Neural progenitor cell (in vitro differentiated cells): ENCODE results near the gene NCAM1. TPM values are rescaled to one million over a fixed set of nuclear protein-coding genes. Genes with fewer than 3 reads are reported as not detected.

Experiments
- DNase-seq: peaks from one replicate; pipeline ENCODE4 v3.0.0-alpha.2; 2016; ENCODE audit warnings: low spot score
- H2AFZ ChIP-seq: fragments of 200-600 bp; sonication (generic); replicated peaks from 2 replicates; pipeline ENCODE4 v1.6.1; 2016; ENCODE audit warnings: antibody characterized with exemption
- H3F3A ChIP-seq: fragments of 200-600 bp; sonication (generic); 2 replicates; pipeline ENCODE4 v1.6.1; 2016; ENCODE audit warnings: antibody characterized with exemption, low read depth
- H3K27ac ChIP-seq: fragments of 200-600 bp; sonication (generic); 2 replicates; pipeline ENCODE4 v1.5.1; 2016; ENCODE audit warnings: mild to moderate bottlenecking
- H3K27me3 ChIP-seq: fragments of 200-600 bp; sonication (generic); 2 replicates; pipeline ENCODE4 v1.6.1; 2016; ENCODE audit warnings: mild to moderate bottlenecking, moderate library complexity
- H3K36me3 ChIP-seq: fragments of 200-600 bp; sonication (generic); 2 replicates; pipeline ENCODE4 v1.5.1; 2016
- H3K4me1 ChIP-seq: fragments of 200-600 bp; sonication (generic); 2 replicates; pipeline ENCODE4 v1.6.1; 2016; ENCODE audit warnings: mixed run types
- H3K4me2 ChIP-seq: fragments of 200-600 bp; sonication (generic); 2 replicates; pipeline ENCODE4 v1.6.1; 2016
- H3K4me3 ChIP-seq: fragments of 200-600 bp; sonication (generic); 2 replicates; pipeline ENCODE4 v1.5.1; 2016
- H3K79me2 ChIP-seq: fragments of 200-600 bp; sonication (generic); 2 replicates; pipeline ENCODE4 v1.6.1; 2016; ENCODE audit warnings: low read depth
- H3K9ac ChIP-seq: fragments of 200-600 bp; sonication (generic); 2 replicates; pipeline ENCODE4 v1.6.1; 2016
- H3K9me3 ChIP-seq: fragments of 200-600 bp; sonication (generic); 2 replicates; pipeline ENCODE4 v1.5.1; 2016; ENCODE audit warnings: low read depth
- H4K20me1 ChIP-seq: fragments of 200-600 bp; sonication (generic); 2 replicates; pipeline ENCODE4 v1.6.1; 2016; ENCODE audit warnings: low read depth
- H3K27ac Mint-ChIP-seq: 3 replicates; pipeline ENCODE4 v1.8.0; 2021; ENCODE audit warnings: mixed read lengths
- H3K27me3 Mint-ChIP-seq: 2 replicates; pipeline ENCODE4 v1.8.0; 2022; ENCODE audit warnings: low read depth, mild to moderate bottlenecking, inconsistent platforms, moderate library complexity, mixed read lengths; ENCODE audit not compliant: insufficient read depth
- H3K36me3 Mint-ChIP-seq: 3 replicates; pipeline ENCODE4 v1.8.0; 2021; ENCODE audit warnings: mixed read lengths
- H3K4me1 Mint-ChIP-seq: 3 replicates; pipeline ENCODE4 v1.8.0; 2021; ENCODE audit warnings: mixed read lengths
- H3K4me3 Mint-ChIP-seq: 3 replicates; pipeline ENCODE4 v1.8.0; 2021; ENCODE audit warnings: mild to moderate bottlenecking, moderate library complexity, mixed read lengths
- H3K9me3 Mint-ChIP-seq: 3 replicates; pipeline ENCODE4 v1.8.0; 2020; ENCODE audit warnings: mixed read lengths
- EZH2 ChIP-seq: fragments of 200-600 bp; sonication (generic); IDR thresholded peaks from 2 replicates; pipeline ENCODE4 v1.6.1; 2017; ENCODE audit warnings: antibody characterized with exemption, mild to moderate bottlenecking, moderate library complexity
- EZH2phosphoT487 ChIP-seq: fragments of 200-600 bp; sonication (generic); IDR thresholded peaks from 2 replicates; pipeline ENCODE4 v1.6.1; 2017; ENCODE audit warnings: antibody characterized with exemption
- total RNA-seq: library from RNA; depleted of rRNA; stranded (reverse); fragments of >200 nt; gene quantifications from 2 replicates; pipeline ENCODE4 v1.2.3, GENCODE V29; 2015; ENCODE audit warnings: low replicate concordance
- TF ChIP-seq, protein P1 (sequence below): fragments of 200-600 bp; sonication (generic); IDR thresholded peaks from 2 replicates; pipeline ENCODE4 v1.5.1; 2017; ENCODE audit warnings: antibody characterized with exemption, mild to moderate bottlenecking

Gene NCAM1
- total RNA-seq, 1 donor from 2014 or later = 17.5 TPM

DNA sequence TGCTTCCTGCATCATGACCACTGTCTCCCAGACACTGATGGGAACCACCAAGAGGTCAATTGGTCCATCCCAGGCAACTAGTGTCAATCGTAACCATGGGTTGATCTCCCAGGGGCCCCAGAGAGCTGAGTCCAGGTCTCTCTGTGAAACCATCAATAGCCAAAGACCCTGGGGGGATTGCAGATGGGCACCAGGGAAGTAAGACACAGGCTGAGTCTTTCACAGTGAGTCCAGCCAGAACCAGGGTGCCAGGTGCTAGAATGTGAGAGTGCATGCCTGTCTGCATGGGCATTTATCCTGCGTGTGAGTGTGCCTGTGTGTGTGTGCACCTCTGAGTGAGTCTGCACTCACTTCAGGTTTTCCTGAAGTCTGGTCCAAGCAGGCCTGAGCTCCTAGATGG lies 307.9 kb downstream of the NCAM1 start:
- no peak overlapping the region for H3K9ac ChIP-seq
- peaks cover 7% of the 10 kb centered on the region for H3K4me1 ChIP-seq
- no peaks in the 10 kb centered on the region for H3K9me3 ChIP-seq
- H3K79me2 ChIP-seq = no peaks in the 10 kb centered on the region
- TF ChIP-seq, protein P1, sequence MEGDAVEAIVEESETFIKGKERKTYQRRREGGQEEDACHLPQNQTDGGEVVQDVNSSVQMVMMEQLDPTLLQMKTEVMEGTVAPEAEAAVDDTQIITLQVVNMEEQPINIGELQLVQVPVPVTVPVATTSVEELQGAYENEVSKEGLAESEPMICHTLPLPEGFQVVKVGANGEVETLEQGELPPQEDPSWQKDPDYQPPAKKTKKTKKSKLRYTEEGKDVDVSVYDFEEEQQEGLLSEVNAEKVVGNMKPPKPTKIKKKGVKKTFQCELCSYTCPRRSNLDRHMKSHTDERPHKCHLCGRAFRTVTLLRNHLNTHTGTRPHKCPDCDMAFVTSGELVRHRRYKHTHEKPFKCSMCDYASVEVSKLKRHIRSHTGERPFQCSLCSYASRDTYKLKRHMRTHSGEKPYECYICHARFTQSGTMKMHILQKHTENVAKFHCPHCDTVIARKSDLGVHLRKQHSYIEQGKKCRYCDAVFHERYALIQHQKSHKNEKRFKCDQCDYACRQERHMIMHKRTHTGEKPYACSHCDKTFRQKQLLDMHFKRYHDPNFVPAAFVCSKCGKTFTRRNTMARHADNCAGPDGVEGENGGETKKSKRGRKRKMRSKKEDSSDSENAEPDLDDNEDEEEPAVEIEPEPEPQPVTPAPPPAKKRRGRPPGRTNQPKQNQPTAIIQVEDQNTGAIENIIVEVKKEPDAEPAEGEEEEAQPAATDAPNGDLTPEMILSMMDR = no peak
- TF ChIP-seq EZH2 (no peak), EZH2phosphoT487 (no peak)
- no peak for DNase-seq
- no peaks in the 10 kb centered on the region for H4K20me1 ChIP-seq
- Mint-ChIP-seq H3K36me3 (peaks cover 2% of the 10 kb centered on the region), H3K27me3 (no peaks in the 10 kb centered on the region), H3K4me3 (no peak overlapping the region), H3K9me3 (no peaks in the 10 kb centered on the region), H3K4me1 (peaks cover 16% of the 10 kb centered on the region), H3K27ac (no peak overlapping the region)
- no peak overlapping the region for H2AFZ ChIP-seq
- no peak overlapping the region for H3K4me2 ChIP-seq
- H3F3A ChIP-seq = no peaks in the 10 kb centered on the region
- H3K27me3 ChIP-seq = no peaks in the 10 kb centered on the region
- no peaks in the 10 kb centered on the region for H3K36me3 ChIP-seq
- no peak overlapping the region for H3K4me3 ChIP-seq
- H3K27ac ChIP-seq = no peak overlapping the region

DNA sequence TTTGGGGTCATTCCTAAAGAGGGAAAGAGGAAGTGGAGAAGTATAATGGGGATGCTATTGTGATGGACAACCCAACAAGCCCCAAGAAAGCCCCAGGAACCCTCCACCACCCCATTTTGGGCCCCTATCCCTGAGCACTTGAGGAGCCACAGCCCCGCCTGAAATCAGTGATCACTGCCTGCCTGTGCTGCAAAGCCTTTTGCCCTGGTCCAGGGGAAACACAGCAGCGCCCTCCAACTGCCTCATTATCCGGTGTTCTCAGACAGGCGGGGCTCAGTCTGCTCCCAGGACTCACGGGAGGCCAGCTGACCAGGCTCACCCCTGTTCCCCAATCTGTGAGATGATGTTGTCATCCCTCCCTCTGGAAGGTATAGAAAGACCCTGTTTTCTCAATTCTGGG lies 308.4 kb downstream of the NCAM1 start:
- Histone ChIP-seq H3K27ac (no peak overlapping the region), H3K36me3 (no peaks in the 10 kb centered on the region)
- TF ChIP-seq, protein P1 = no peak
- TF ChIP-seq EZH2phosphoT487 (no peak), EZH2 (no peak)

DNA sequence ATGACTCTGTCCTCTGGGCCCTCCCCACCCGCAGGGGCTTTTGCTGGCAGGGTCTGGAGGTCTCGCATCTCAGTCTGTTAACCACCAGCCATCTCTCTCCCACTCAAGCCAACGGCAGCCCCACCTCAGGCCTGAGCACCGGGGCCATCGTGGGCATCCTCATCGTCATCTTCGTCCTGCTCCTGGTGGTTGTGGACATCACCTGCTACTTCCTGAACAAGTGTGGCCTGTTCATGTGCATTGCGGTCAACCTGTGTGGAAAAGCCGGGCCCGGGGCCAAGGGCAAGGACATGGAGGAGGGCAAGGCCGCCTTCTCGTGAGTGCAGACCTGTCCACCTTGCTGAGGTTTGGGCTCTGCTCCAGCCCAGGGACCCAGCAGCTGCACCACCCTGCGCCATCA lies 308.9 kb downstream of the NCAM1 start:
- Histone ChIP-seq H2AFZ (no peak overlapping the region), H3K9me3 (no peaks in the 10 kb centered on the region), H3K4me3 (no peak overlapping the region), H3K27me3 (no peaks in the 10 kb centered on the region), H3K79me2 (no peaks in the 10 kb centered on the region), H3K4me2 (no peak overlapping the region), H4K20me1 (no peaks in the 10 kb centered on the region), H3K36me3 (no peaks in the 10 kb centered on the region), H3K4me1 (peaks cover 16% of the 10 kb centered on the region), H3F3A (no peaks in the 10 kb centered on the region), H3K27ac (no peak overlapping the region), H3K9ac (no peak overlapping the region)
- TF ChIP-seq EZH2phosphoT487 = no peak
- TF ChIP-seq, protein P1 = no peak
- no peak for TF ChIP-seq EZH2
- H3K9me3 Mint-ChIP-seq = no peaks in the 10 kb centered on the region
- peaks cover 16% of the 10 kb centered on the region for H3K4me1 Mint-ChIP-seq
- H3K36me3 Mint-ChIP-seq = peaks cover 2% of the 10 kb centered on the region
- no peak for DNase-seq
- H3K27me3 Mint-ChIP-seq = no peaks in the 10 kb centered on the region
- H3K27ac Mint-ChIP-seq = no peak overlapping the region
- no peak overlapping the region for H3K4me3 Mint-ChIP-seq

More for the DNA sequence above, 308.4 kb downstream of the NCAM1 start:
- H3K27ac Mint-ChIP-seq = no peak overlapping the region
- Histone ChIP-seq H3K9ac (no peak overlapping the region), H3F3A (no peaks in the 10 kb centered on the region), H3K79me2 (no peaks in the 10 kb centered on the region), H3K9me3 (no peaks in the 10 kb centered on the region), H3K4me1 (peaks cover 13% of the 10 kb centered on the region), H2AFZ (no peak overlapping the region), H3K4me2 (no peak overlapping the region), H3K4me3 (no peak overlapping the region), H4K20me1 (no peaks in the 10 kb centered on the region), H3K27me3 (no peaks in the 10 kb centered on the region)
- no peak for DNase-seq
- H3K4me3 Mint-ChIP-seq = no peak overlapping the region
- H3K9me3 Mint-ChIP-seq = no peaks in the 10 kb centered on the region
- peaks cover 2% of the 10 kb centered on the region for H3K36me3 Mint-ChIP-seq
- no peaks in the 10 kb centered on the region for H3K27me3 Mint-ChIP-seq
- H3K4me1 Mint-ChIP-seq = peaks cover 18% of the 10 kb centered on the region
